ENCODE measurements around the gene FUNDC1. TPM values are rescaled to one million over a fixed set of nuclear protein-coding genes. Genes with fewer than 3 reads are reported as not detected.

FUNDC1 gene
- polyA plus RNA-seq, 4 donors = 25.4 to 34.7 (median 26.7) TPM

- DNase-seq (ENCODE audit: low read depth in 4 of 4, low spot score in 2 of 4) = no peak
These were observed 58.6 kb downstream of the FUNDC1 start for GRCh38 chrX:44483965-44484606.

DNA sequence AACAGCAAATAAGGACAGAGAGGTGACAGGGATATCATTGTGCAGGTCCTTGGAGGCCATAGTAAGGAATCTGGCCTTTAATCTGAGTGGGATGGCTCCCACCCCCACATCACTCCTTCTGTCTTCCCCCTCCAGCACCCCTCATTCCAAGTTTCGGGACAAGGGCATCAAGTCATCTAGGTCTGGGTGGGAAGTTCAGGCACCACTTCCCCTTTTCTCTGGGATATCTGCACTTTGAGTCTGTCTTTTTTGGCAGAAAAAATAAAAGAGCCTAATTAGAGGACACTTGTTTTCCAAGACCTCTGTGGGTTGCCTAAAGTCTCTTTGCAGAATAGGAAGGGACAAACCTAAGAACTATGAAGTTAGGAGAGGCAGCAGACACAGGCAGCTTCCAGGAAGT is 60.1 kb downstream of the FUNDC1 start:
- no peak for DNase-seq (ENCODE audit: low read depth in 4 of 4, low spot score in 2 of 4)

- DNase-seq (ENCODE audit: low read depth in 4 of 4, low spot score in 2 of 4) = peak in 2 of 4 donors; percentile 16 to 29
These were observed 62.1 kb downstream of the FUNDC1 start for GRCh38 chrX:44480591-44480990.

GRCh38 chrX:44474410-44474809 is 68.2 kb downstream of the FUNDC1 start:
- DNase-seq (ENCODE audit: low read depth in 4 of 4, low spot score in 2 of 4) = no peak

Other genes starting within 250 kb of the FUNDC1 start
- gene EFHC2, start 199.2 kb downstream of the FUNDC1 start, polyA plus RNA-seq (ENCODE audit: insufficient read length in 4 of 4) = 10 to 100 TPM in 2 of 4 donors, 1 to 10 TPM in 2; 7.8 to 10.8 (median 9.1) TPM